Nephron (organoid): ENCODE data around the gene ZRANB1.

Experiments used
- H3K27ac Mint-ChIP-seq, 3 experiments: 2 replicates each; pipeline ENCODE4 v1.8.0; 2020; ENCODE audit warnings: mixed read lengths in 3 of 3, mild to moderate bottlenecking in 2 of 3, moderate library complexity in 1 of 3
- H3K27me3 Mint-ChIP-seq: 2 replicates; pipeline ENCODE4 v1.8.0; 2021; ENCODE audit warnings: low read depth, mild to moderate bottlenecking, moderate library complexity, mixed read lengths
- H3K36me3 Mint-ChIP-seq: 2 replicates; pipeline ENCODE4 v1.8.0; 2020; ENCODE audit warnings: low read depth, mixed read lengths
- H3K4me1 Mint-ChIP-seq: 2 replicates; pipeline ENCODE4 v1.8.0; 2020; ENCODE audit warnings: mixed read lengths
- H3K4me3 Mint-ChIP-seq, 3 experiments: 2 replicates each; pipeline ENCODE4 v1.8.0; 2020; ENCODE audit warnings: mild to moderate bottlenecking in 3 of 3, mixed read lengths in 3 of 3, moderate library complexity in 2 of 3
- H3K9me3 Mint-ChIP-seq: 2 replicates; pipeline ENCODE4 v1.8.0; 2020; ENCODE audit warnings: mixed read lengths
- CTCF ChIP-seq, 3 experiments: fragments of 200-600 bp; sonication (generic); IDR thresholded peaks; one replicate each; pipeline ENCODE4 v1.5.0; 2021; ENCODE audit warnings: antibody characterized with exemption in 3 of 3; ENCODE audit not compliant: unreplicated experiment in 3 of 3

ZRANB1 gene

GRCh38 chr10:124967255-124967654 is 25.3 kb downstream of the ZRANB1 start:
- peak overlapping the region; percentile 21 to 72 (median 52) for H3K27ac Mint-ChIP-seq

GRCh38 chr10:124971276-124971675 is 29.4 kb downstream of the ZRANB1 start:
- Mint-ChIP-seq H3K4me1 (peaks cover 28% of the 10 kb centered on the region), H3K27ac (peak overlapping the region; percentile 23 to 26 (median 24)), H3K4me3 (no peak overlapping the region), H3K9me3 (no peaks in the 10 kb centered on the region), H3K36me3 (peaks cover 64% of the 10 kb centered on the region), H3K27me3 (no peaks in the 10 kb centered on the region)
- TF ChIP-seq CTCF (IDR thresholded peaks at IDR 0.05; ENCODE audit: unreplicated experiment in 3 of 3) = no peak

More at GRCh38 chr10:124967255-124967654, 25.3 kb downstream of the ZRANB1 start:
- TF ChIP-seq CTCF (IDR thresholded peaks at IDR 0.05; ENCODE audit: unreplicated experiment in 3 of 3) = no peak
- Mint-ChIP-seq H3K27me3 (no peaks in the 10 kb centered on the region), H3K4me3 (peak overlapping the region in 1 of 3 experiments; percentile 41), H3K9me3 (no peaks in the 10 kb centered on the region), H3K4me1 (peaks cover 41% of the 10 kb centered on the region), H3K36me3 (peaks cover 34% of the 10 kb centered on the region)

- Mint-ChIP-seq H3K27me3 (no peaks in the 10 kb centered on the region), H3K36me3 (peaks cover 54% of the 10 kb centered on the region), H3K4me1 (peaks cover 20% of the 10 kb centered on the region), H3K4me3 (no peak overlapping the region), H3K9me3 (no peaks in the 10 kb centered on the region), H3K27ac (no peak overlapping the region)
- TF ChIP-seq CTCF (IDR thresholded peaks at IDR 0.05; ENCODE audit: unreplicated experiment in 3 of 3) = no peak
Measured at GRCh38 chr10:124972637-124973036, 30.7 kb downstream of the ZRANB1 start.

GRCh38 chr10:124974131-124974530 is 32.2 kb downstream of the ZRANB1 start:
- Mint-ChIP-seq H3K4me3 (no peak overlapping the region), H3K4me1 (peaks cover 18% of the 10 kb centered on the region), H3K36me3 (peaks cover 49% of the 10 kb centered on the region), H3K27ac (no peak overlapping the region), H3K9me3 (no peaks in the 10 kb centered on the region), H3K27me3 (no peaks in the 10 kb centered on the region)
- no peak for TF ChIP-seq CTCF (IDR thresholded peaks at IDR 0.05; ENCODE audit: unreplicated experiment in 3 of 3)

- Mint-ChIP-seq H3K4me1 (peaks cover 15% of the 10 kb centered on the region), H3K4me3 (no peak overlapping the region)
Measured at GRCh38 chr10:124975977-124976514, 34.1 kb downstream of the ZRANB1 start.

More at GRCh38 chr10:124975977-124976514, 34.1 kb downstream of the ZRANB1 start:
- Mint-ChIP-seq H3K27me3 (no peaks in the 10 kb centered on the region), H3K9me3 (no peaks in the 10 kb centered on the region), H3K36me3 (peaks cover 53% of the 10 kb centered on the region), H3K27ac (peak overlapping the region in 1 of 3 experiments; percentile 3)
- no peak for TF ChIP-seq CTCF (IDR thresholded peaks at IDR 0.05; ENCODE audit: unreplicated experiment in 3 of 3)
